Endothelial cell of umbilical vein (primary cell): ENCODE data around the gene IGF2R.

Experiments used
- CTCF ChIP-seq, 2 donors: IDR thresholded peaks; 1 replicate in 1 of 2; 2 replicates in 1 of 2; pipeline ENCODE4 v1.5.1; 2011; ENCODE audit warnings: low read length in 2 of 2, mild to moderate bottlenecking in 2 of 2, moderate library complexity in 2 of 2, control low read depth in 1 of 2, inconsistent platforms in 1 of 2, low read depth in 1 of 2; ENCODE audit not compliant: insufficient read depth in 1 of 2; ENCODE audit errors: extremely low read depth in 1 of 2
- EZH2 ChIP-seq: IDR thresholded peaks from 2 replicates; pipeline ENCODE4 v1.6.1; 2012; ENCODE audit warnings: borderline replicate concordance, low read depth, mild to moderate bottlenecking, moderate library complexity, low read length, inconsistent platforms; ENCODE audit not compliant: severe bottlenecking
- FOS ChIP-seq: IDR thresholded peaks from 2 replicates; pipeline ENCODE4 v1.6.1; 2011; ENCODE audit warnings: mild to moderate bottlenecking, low read length, moderate library complexity, borderline replicate concordance; ENCODE audit not compliant: insufficient read depth
- MAX ChIP-seq: IDR thresholded peaks from 2 replicates; pipeline ENCODE4 v1.6.1; 2011; ENCODE audit not compliant: insufficient read depth, insufficient read length
- MYC ChIP-seq: IDR thresholded peaks from one replicate; pipeline ENCODE4 v1.6.1; 2011; ENCODE audit warnings: mild to moderate bottlenecking, low read depth, low read length
- POLR2A ChIP-seq: IDR thresholded peaks from 2 replicates; pipeline ENCODE4 v1.6.1; 2012; ENCODE audit warnings: low read depth, mild to moderate bottlenecking, control low read depth, low read length
- POLR2AphosphoS5 ChIP-seq: IDR thresholded peaks from 2 replicates; pipeline ENCODE4 v1.6.1; 2012; ENCODE audit warnings: low read depth, mild to moderate bottlenecking, control low read depth, low read length, moderate library complexity; ENCODE audit not compliant: insufficient read depth

- no peak for TF ChIP-seq CTCF (IDR thresholded peaks at IDR 0.05; ENCODE audit: extremely low read depth in 1 of 2, insufficient read depth in 1 of 2, low read depth in 1 of 2, low read length in 2 of 2)
- no peak for TF ChIP-seq POLR2AphosphoS5
- TF ChIP-seq EZH2 = no peak
- no peak for TF ChIP-seq POLR2A
- no peak for TF ChIP-seq MAX
- no peak for TF ChIP-seq FOS
- TF ChIP-seq MYC = no peak
Measured at GRCh38 chr6:160060221-160060620, 91.3 kb downstream of the IGF2R start.
